HEK293 (cell line): ENCODE results near the gene BRSK1.

ENCODE experiments used
- CTCF ChIA-PET: fragments of 350-600 bp; formaldehyde crosslinking; extraction: SDS; loops from one replicate; lab custom pipeline; 2021; ENCODE audit warnings: antibody characterized with exemption; lab: Yijun Ruan, JAX
- POLR2A ChIA-PET: fragments of 300-600 bp; formaldehyde crosslinking; extraction: SDS; loops from one replicate; lab custom pipeline; 2020; ENCODE audit warnings: antibody characterized with exemption, inconsistent platforms; lab: Yijun Ruan, JAX
- H3K27ac ChIP-seq: fragments of 200-500 bp; sonication (Bioruptor generic); 2 replicates; pipeline ENCODE4 v1.5.1; 2014; ENCODE audit warnings: low read depth, low read length, control low read depth, inconsistent platforms; ENCODE audit errors: extremely low read depth
- H3K36me3 ChIP-seq, 2 experiments: fragments of 200-500 bp in 1 of 2; sonication (Bioruptor generic) in 1 of 2; 1 replicate in 1 of 2; 2 replicates in 1 of 2; pipeline ENCODE4 v1.5.1; 2014 to 2017; ENCODE audit warnings: inconsistent platforms in 2 of 2, low read length in 2 of 2; ENCODE audit not compliant: control insufficient read depth in 2 of 2, insufficient read depth in 1 of 2
- H3K4me1 ChIP-seq: fragments of 200-500 bp; sonication (Bioruptor generic); 2 replicates; pipeline ENCODE4 v1.5.1; 2014; ENCODE audit warnings: mild to moderate bottlenecking, low read length, inconsistent platforms; ENCODE audit not compliant: control insufficient read depth, insufficient read depth
- H3K4me3 ChIP-seq: 2 replicates; pipeline ENCODE4 v1.5.1; 2011; ENCODE audit warnings: low read depth, mild to moderate bottlenecking, control low read depth, low read length, moderate library complexity
- H3K9me3 ChIP-seq: fragments of 200-500 bp; sonication (Bioruptor generic); 2 replicates; pipeline ENCODE4 v1.5.1; 2014; ENCODE audit warnings: low read depth, low read length, inconsistent platforms; ENCODE audit not compliant: control insufficient read depth, insufficient read depth
- GFI1B ChIP-seq: fragments of 450-650 bp; formaldehyde crosslinking; IDR thresholded peaks from 2 replicates; pipeline ENCODE4 v1.5.1; 2016; ENCODE audit warnings: missing biosample characterization, missing genetic modification characterization
- GLIS1 ChIP-seq: fragments of 450-650 bp; formaldehyde crosslinking; IDR thresholded peaks from 2 replicates; pipeline ENCODE4 v1.5.1; 2016; ENCODE audit warnings: missing biosample characterization, missing genetic modification characterization
- HIC1 ChIP-seq: fragments of 450-650 bp; formaldehyde crosslinking; IDR thresholded peaks from 2 replicates; pipeline ENCODE4 v1.5.1; 2016; ENCODE audit warnings: missing biosample characterization, missing genetic modification characterization
- KLF10 ChIP-seq: fragments of 450-650 bp; IDR thresholded peaks from 2 replicates; pipeline ENCODE4 v1.5.1; 2018; ENCODE audit warnings: missing biosample characterization, mild to moderate bottlenecking, missing genetic modification characterization
- KLF8 ChIP-seq: fragments of 450-650 bp; formaldehyde crosslinking; IDR thresholded peaks from 2 replicates; pipeline ENCODE4 v1.5.1; 2016; ENCODE audit warnings: missing biosample characterization, missing genetic modification characterization
- PBX3 ChIP-seq: sonication (generic); formaldehyde crosslinking; IDR thresholded peaks from 2 replicates; pipeline ENCODE4 v1.8.1; 2022; ENCODE audit warnings: mild to moderate bottlenecking, moderate library complexity, missing genetic modification reagents
- PRDM6 ChIP-seq: fragments of 450-650 bp; formaldehyde crosslinking; IDR thresholded peaks from 2 replicates; pipeline ENCODE4 v1.5.1; 2017; ENCODE audit warnings: missing biosample characterization, missing genetic modification characterization
- SETDB1 ChIP-seq: IDR thresholded peaks from one replicate; pipeline ENCODE4 v1.6.1; 2017; ENCODE audit warnings: mild to moderate bottlenecking, low read length, moderate library complexity, mixed read lengths; ENCODE audit not compliant: insufficient read length
- SP3 ChIP-seq: fragments of 450-650 bp; formaldehyde crosslinking; IDR thresholded peaks from 2 replicates; pipeline ENCODE4 v1.5.1; 2016; ENCODE audit warnings: missing biosample characterization, missing genetic modification characterization
- ZBTB26 ChIP-seq: fragments of 450-650 bp; formaldehyde crosslinking; optimal IDR thresholded peaks from 2 replicates; pipeline ENCODE3; 2016; ENCODE audit warnings: missing biosample characterization, mild to moderate bottlenecking, missing genetic modification characterization
- ZBTB8A ChIP-seq: fragments of 450-650 bp; formaldehyde crosslinking; IDR thresholded peaks from 2 replicates; pipeline ENCODE4 v1.5.1; 2016; ENCODE audit warnings: missing biosample characterization, missing genetic modification characterization
- ZFHX2 ChIP-seq: fragments of 450-650 bp; formaldehyde crosslinking; conservative IDR thresholded peaks from 2 replicates; pipeline ENCODE4 v1.5.1; 2016; ENCODE audit warnings: missing biosample characterization, missing genetic modification characterization
- ZIC2 ChIP-seq: fragments of 450-650 bp; formaldehyde crosslinking; IDR thresholded peaks from 2 replicates; pipeline ENCODE4 v1.5.1; 2016; ENCODE audit warnings: missing biosample characterization, missing genetic modification characterization
- ZNF16 ChIP-seq: fragments of 450-650 bp; formaldehyde crosslinking; IDR thresholded peaks from 2 replicates; pipeline ENCODE4 v1.5.1; 2016; ENCODE audit warnings: low read depth, missing biosample characterization, missing genetic modification characterization
- ZNF626 ChIP-seq: fragments of 450-650 bp; sonication (Bioruptor Pico); formaldehyde crosslinking; IDR thresholded peaks from 2 replicates; pipeline ENCODE4 v1.5.1; 2018; ENCODE audit warnings: missing biosample characterization, missing genetic modification characterization, inconsistent platforms
- ZNF768 ChIP-seq: fragments of 450-650 bp; formaldehyde crosslinking; IDR thresholded peaks from 2 replicates; pipeline ENCODE4 v1.5.1; 2018; ENCODE audit warnings: missing biosample characterization, mild to moderate bottlenecking, missing genetic modification characterization

Gene BRSK1

GRCh38 chr19:55345818-55346724 lies 62.3 kb downstream of the BRSK1 start (continued):
- TF ChIP-seq PBX3 (CRISPR knock-in tag) (0 out of 2 replicates have a peak, but pooled peaks have one; percentile 30), SETDB1 (no peak), ZBTB26 (no peak), GLIS1 (peak; percentile 64), ZNF768 (tag by site-specific recombination) (no peak), SP3 (tag by site-specific recombination) (peak; percentile 49; the same call in 1 of the 2 replicates), ZNF626 (no peak), KLF10 (tag by site-specific recombination) (peak; percentile 54; the same call in 1 of the 2 replicates), KLF8 (tag by site-specific recombination) (peak; percentile 67; the same call in 1 of the 2 replicates), ZIC2 (tag by site-specific recombination) (0 out of 2 replicates have a peak, but pooled peaks have one; percentile 17), PRDM6 (tag by site-specific recombination) (no peak), ZBTB8A (tag by site-specific recombination) (0 out of 2 replicates have a peak, but pooled peaks have one; percentile 27), ZNF16 (tag by site-specific recombination) (no peak)

- ChIA-PET CTCF (interaction anchor here (1.9 to 3.8 kb wide), 2 partner anchors 8 to 45 kb away, joined by 6 to 22 read pairs; no protein-coding TSS in a partner anchor), POLR2A (interaction anchor here (0.5 to 7.7 kb wide), 6 partner anchors 8 to 883 kb away, joined by 3 to 95 read pairs (median 5); partner anchors contain the start of genes KMT5C and LENG9)
- Histone ChIP-seq H3K9me3 (no peaks in the 10 kb centered on the region), H3K4me3 (no peak overlapping the region), H3K36me3 (peaks cover 3 to 54% of the 10 kb centered on the region in 2 experiments), H3K27ac (no peak overlapping the region), H3K4me1 (0 out of 2 replicates have a peak, but pooled peaks cover 3% of the 10 kb centered on the region)
- TF ChIP-seq ZNF16 (tag by site-specific recombination) (no peak), HIC1 (peak; percentile 16; the same call in 1 of the 2 replicates), ZFHX2 (peak; percentile 67), GFI1B (tag by site-specific recombination) (no peak)
Measured at GRCh38 chr19:55346725-55347441, 63.1 kb downstream of the BRSK1 start.
